Neural cell (in vitro differentiated cells): ENCODE results near the gene RBKS. TPM values are rescaled to one million over a fixed set of nuclear protein-coding genes. Genes with fewer than 3 reads are reported as not detected.

Source experiments
- H2AFZ ChIP-seq: fragments of 200-600, 300-800 bp; sonication (generic), shearing (Covaris generic); 2 replicates; pipeline ENCODE4 v1.6.0; 2014; ENCODE audit warnings: low read depth, mild to moderate bottlenecking, antibody characterized with exemption, low read length, moderate library complexity
- H3F3A ChIP-seq: fragments of 200-600 bp; shearing (Covaris generic); 2 replicates; pipeline ENCODE4 v1.6.1; 2016; ENCODE audit warnings: mild to moderate bottlenecking, moderate library complexity, mixed read lengths, antibody characterized with exemption, low read length; ENCODE audit not compliant: insufficient read depth, poor library complexity, severe bottlenecking
- H3K27ac ChIP-seq: fragments of 200-600, 300-800 bp; sonication (generic), shearing (Covaris generic); 2 replicates; pipeline ENCODE4 v1.5.1; 2014; ENCODE audit warnings: mild to moderate bottlenecking, low read length, moderate library complexity
- H3K27me3 ChIP-seq: fragments of 300-800, 200-600 bp; sonication (generic), shearing (Covaris generic); 2 replicates; pipeline ENCODE4 v1.6.0; 2014; ENCODE audit warnings: mild to moderate bottlenecking, low read depth, low read length, moderate library complexity; ENCODE audit not compliant: insufficient read depth
- H3K36me3 ChIP-seq: fragments of 300-800, 200-600 bp; sonication (generic), shearing (Covaris generic); 2 replicates; pipeline ENCODE4 v1.5.1; 2014; ENCODE audit warnings: mild to moderate bottlenecking, antibody characterized with exemption, low read length, moderate library complexity; ENCODE audit not compliant: insufficient read depth
- H3K4me2 ChIP-seq: fragments of 300-800, 200-600 bp; sonication (generic), shearing (Covaris generic); 2 replicates; pipeline ENCODE4 v1.6.0; 2014; ENCODE audit warnings: mild to moderate bottlenecking, low read length
- H3K4me3 ChIP-seq: fragments of 300-800, 200-600 bp; sonication (generic), shearing (Covaris generic); 2 replicates; pipeline ENCODE4 v1.5.1; 2014; ENCODE audit warnings: mild to moderate bottlenecking, low read length, moderate library complexity
- H3K79me2 ChIP-seq: fragments of 200-600 bp; shearing (Covaris generic); replicated peaks from 2 replicates; pipeline ENCODE4 v1.6.0; 2014; ENCODE audit warnings: mild to moderate bottlenecking, low read length, moderate library complexity; ENCODE audit not compliant: insufficient read depth
- H3K9ac ChIP-seq: fragments of 300-800, 200-600 bp; sonication (generic), shearing (Covaris generic); 2 replicates; pipeline ENCODE4 v1.6.1; 2016; ENCODE audit warnings: mild to moderate bottlenecking, low read length, mixed read lengths
- H3K9me2 ChIP-seq: fragments of 200-600 bp; shearing (Covaris generic); 2 replicates; pipeline ENCODE4 v1.6.1; 2016; ENCODE audit warnings: mild to moderate bottlenecking, low read length, mixed read lengths; ENCODE audit not compliant: insufficient read depth
- H3K9me3 ChIP-seq: fragments of 200-600, 300-800 bp; sonication (generic), shearing (Covaris generic); 2 replicates; pipeline ENCODE4 v1.6.1; 2016; ENCODE audit warnings: mild to moderate bottlenecking, mixed run types, low read length, moderate library complexity, mixed read lengths
- H4K20me1 ChIP-seq: fragments of 200-600 bp; shearing (Covaris generic); 2 replicates; pipeline ENCODE4 v1.6.1; 2016; ENCODE audit warnings: mild to moderate bottlenecking, mixed run types; ENCODE audit not compliant: insufficient read depth
- EP300 ChIP-seq: fragments of 450-650 bp; conservative IDR thresholded peaks from 2 replicates; pipeline ENCODE4 v1.6.1; 2014; ENCODE audit warnings: antibody characterized with exemption, mild to moderate bottlenecking, moderate library complexity; ENCODE audit not compliant: poor library complexity, severe bottlenecking
- EZH2 ChIP-seq: fragments of 200-600, 300-800 bp; shearing (Covaris generic), sonication (generic); IDR thresholded peaks from 2 replicates; pipeline ENCODE4 v1.6.1; 2014; ENCODE audit warnings: antibody characterized with exemption, low read length, borderline replicate concordance, mild to moderate bottlenecking; ENCODE audit not compliant: insufficient read depth, poor library complexity, severe bottlenecking
- MXI1 ChIP-seq: fragments of 450-650 bp; conservative IDR thresholded peaks from 2 replicates; pipeline ENCODE4 v1.6.1; 2014; ENCODE audit warnings: antibody characterized with exemption, mild to moderate bottlenecking; ENCODE audit not compliant: poor library complexity, severe bottlenecking
- POLR2AphosphoS5 ChIP-seq: IDR thresholded peaks from 2 replicates; pipeline ENCODE4 v1.6.1; 2012
- RAD21 ChIP-seq: fragments of 450-650 bp; conservative IDR thresholded peaks from 2 replicates; pipeline ENCODE4 v1.6.1; 2014; ENCODE audit warnings: antibody characterized with exemption, mild to moderate bottlenecking, moderate library complexity
- SMC3 ChIP-seq: fragments of 450-650 bp; conservative IDR thresholded peaks from 2 replicates; pipeline ENCODE4 v1.6.1; 2014; ENCODE audit warnings: antibody characterized with exemption, mild to moderate bottlenecking, moderate library complexity; ENCODE audit not compliant: poor library complexity
- TAF1 ChIP-seq: IDR thresholded peaks from 2 replicates; pipeline ENCODE4 v1.6.1; 2012; ENCODE audit warnings: low read depth
- polyA plus RNA-seq: library from polyadenylated mRNA; depleted of rRNA; stranded (reverse); fragments of >200 nt; gene quantifications from 2 replicates; pipeline ENCODE4 v1.2.3, GENCODE V29; 2014
- TF ChIP-seq, protein P1 (sequence below): fragments of 450-650 bp; IDR thresholded peaks from 2 replicates; pipeline ENCODE4 v1.5.1; 2014; ENCODE audit warnings: antibody characterized with exemption, mild to moderate bottlenecking, moderate library complexity; ENCODE audit not compliant: poor library complexity, severe bottlenecking
- TF ChIP-seq, protein P2 (sequence below): IDR thresholded peaks from 2 replicates; pipeline ENCODE4 v1.6.1; 2012; ENCODE audit warnings: borderline replicate concordance

The RBKS gene
- polyA plus RNA-seq, 1 donor from 2014 or later = 5.4 TPM

DNA sequence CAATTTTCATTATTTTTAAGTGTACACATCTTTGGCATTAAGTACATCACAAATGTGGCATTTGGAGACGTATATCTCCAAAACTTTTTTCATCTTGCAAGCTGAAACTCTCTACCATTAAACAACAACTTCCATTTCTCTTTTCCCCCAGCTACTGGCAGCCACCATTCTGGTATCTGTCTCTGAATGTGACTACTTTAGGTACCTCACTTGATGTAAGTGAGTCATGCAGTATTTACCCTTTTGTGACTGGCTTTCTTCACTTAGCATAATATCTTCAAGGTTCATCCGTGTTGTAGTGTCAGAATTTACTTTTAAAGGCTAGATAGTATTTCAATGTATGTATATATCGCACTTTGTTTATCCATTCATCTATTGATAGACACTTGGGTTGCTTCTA is 17.4 kb upstream of the RBKS start:
- Histone ChIP-seq H3K27me3 (no peaks in the 10 kb centered on the region), H3K79me2 (no peaks in the 10 kb centered on the region), H3K36me3 (no peaks in the 10 kb centered on the region), H3K4me2 (no peak overlapping the region), H4K20me1 (no peaks in the 10 kb centered on the region), H3K9ac (no peak overlapping the region), H2AFZ (no peak overlapping the region), H3K4me3 (no peak overlapping the region), H3K9me2 (no peaks in the 10 kb centered on the region), H3K9me3 (no peaks in the 10 kb centered on the region), H3K27ac (no peak overlapping the region), H3F3A (no peaks in the 10 kb centered on the region)
- TF ChIP-seq RAD21 (no peak), EP300 (no peak), EZH2 (no peak), SMC3 (no peak), TAF1 (no peak), POLR2AphosphoS5 (no peak), MXI1 (no peak)
- TF ChIP-seq, protein P1, sequence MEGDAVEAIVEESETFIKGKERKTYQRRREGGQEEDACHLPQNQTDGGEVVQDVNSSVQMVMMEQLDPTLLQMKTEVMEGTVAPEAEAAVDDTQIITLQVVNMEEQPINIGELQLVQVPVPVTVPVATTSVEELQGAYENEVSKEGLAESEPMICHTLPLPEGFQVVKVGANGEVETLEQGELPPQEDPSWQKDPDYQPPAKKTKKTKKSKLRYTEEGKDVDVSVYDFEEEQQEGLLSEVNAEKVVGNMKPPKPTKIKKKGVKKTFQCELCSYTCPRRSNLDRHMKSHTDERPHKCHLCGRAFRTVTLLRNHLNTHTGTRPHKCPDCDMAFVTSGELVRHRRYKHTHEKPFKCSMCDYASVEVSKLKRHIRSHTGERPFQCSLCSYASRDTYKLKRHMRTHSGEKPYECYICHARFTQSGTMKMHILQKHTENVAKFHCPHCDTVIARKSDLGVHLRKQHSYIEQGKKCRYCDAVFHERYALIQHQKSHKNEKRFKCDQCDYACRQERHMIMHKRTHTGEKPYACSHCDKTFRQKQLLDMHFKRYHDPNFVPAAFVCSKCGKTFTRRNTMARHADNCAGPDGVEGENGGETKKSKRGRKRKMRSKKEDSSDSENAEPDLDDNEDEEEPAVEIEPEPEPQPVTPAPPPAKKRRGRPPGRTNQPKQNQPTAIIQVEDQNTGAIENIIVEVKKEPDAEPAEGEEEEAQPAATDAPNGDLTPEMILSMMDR = no peak
- TF ChIP-seq, protein P2, sequence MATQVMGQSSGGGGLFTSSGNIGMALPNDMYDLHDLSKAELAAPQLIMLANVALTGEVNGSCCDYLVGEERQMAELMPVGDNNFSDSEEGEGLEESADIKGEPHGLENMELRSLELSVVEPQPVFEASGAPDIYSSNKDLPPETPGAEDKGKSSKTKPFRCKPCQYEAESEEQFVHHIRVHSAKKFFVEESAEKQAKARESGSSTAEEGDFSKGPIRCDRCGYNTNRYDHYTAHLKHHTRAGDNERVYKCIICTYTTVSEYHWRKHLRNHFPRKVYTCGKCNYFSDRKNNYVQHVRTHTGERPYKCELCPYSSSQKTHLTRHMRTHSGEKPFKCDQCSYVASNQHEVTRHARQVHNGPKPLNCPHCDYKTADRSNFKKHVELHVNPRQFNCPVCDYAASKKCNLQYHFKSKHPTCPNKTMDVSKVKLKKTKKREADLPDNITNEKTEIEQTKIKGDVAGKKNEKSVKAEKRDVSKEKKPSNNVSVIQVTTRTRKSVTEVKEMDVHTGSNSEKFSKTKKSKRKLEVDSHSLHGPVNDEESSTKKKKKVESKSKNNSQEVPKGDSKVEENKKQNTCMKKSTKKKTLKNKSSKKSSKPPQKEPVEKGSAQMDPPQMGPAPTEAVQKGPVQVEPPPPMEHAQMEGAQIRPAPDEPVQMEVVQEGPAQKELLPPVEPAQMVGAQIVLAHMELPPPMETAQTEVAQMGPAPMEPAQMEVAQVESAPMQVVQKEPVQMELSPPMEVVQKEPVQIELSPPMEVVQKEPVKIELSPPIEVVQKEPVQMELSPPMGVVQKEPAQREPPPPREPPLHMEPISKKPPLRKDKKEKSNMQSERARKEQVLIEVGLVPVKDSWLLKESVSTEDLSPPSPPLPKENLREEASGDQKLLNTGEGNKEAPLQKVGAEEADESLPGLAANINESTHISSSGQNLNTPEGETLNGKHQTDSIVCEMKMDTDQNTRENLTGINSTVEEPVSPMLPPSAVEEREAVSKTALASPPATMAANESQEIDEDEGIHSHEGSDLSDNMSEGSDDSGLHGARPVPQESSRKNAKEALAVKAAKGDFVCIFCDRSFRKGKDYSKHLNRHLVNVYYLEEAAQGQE = no peak

DNA sequence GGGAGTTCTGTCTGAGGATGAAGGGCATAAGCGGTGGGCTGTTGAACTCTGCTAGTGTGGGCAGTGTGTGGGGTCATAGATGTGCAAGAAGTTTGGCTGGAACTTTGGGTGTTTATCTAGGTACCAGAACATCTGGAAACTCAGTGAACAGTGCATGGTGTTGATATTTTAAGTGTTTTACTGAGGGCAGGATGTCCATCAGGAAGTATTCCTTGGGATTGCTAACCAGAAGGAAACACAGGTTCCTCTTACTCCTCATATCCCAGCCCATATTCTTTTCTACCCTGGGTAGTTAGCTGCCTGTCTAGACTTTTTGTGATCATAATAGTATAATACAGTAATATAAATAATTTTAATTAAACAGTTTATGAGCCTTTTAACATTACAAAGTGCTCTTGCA is 15.9 kb upstream of the RBKS start:
- Histone ChIP-seq H3K36me3 (no peaks in the 10 kb centered on the region), H3K4me2 (no peak overlapping the region), H3K9me3 (no peaks in the 10 kb centered on the region), H3K9me2 (no peaks in the 10 kb centered on the region), H3K27ac (no peak overlapping the region), H4K20me1 (no peaks in the 10 kb centered on the region), H3K4me3 (no peak overlapping the region), H3K79me2 (no peaks in the 10 kb centered on the region), H3K27me3 (no peaks in the 10 kb centered on the region), H3K9ac (no peak overlapping the region), H2AFZ (no peak overlapping the region), H3F3A (no peaks in the 10 kb centered on the region)
- no peak for TF ChIP-seq EZH2
- TF ChIP-seq, protein P1 = no peak
- TF ChIP-seq MXI1 = no peak
- TF ChIP-seq TAF1 = no peak
- TF ChIP-seq, protein P2 = no peak
- TF ChIP-seq SMC3 = no peak
- TF ChIP-seq POLR2AphosphoS5 = no peak
- TF ChIP-seq RAD21 = no peak
- no peak for TF ChIP-seq EP300
